GM12892 (cell line): ENCODE results near the gene SORCS2.

Experiments used
- POLR2A ChIP-seq: IDR thresholded peaks from 2 replicates; pipeline ENCODE4 v1.6.1; 2011; ENCODE audit warnings: low read depth, low read length, control low read depth
- POLR2AphosphoS5 ChIP-seq: IDR thresholded peaks from 2 replicates; pipeline ENCODE4 v1.6.1; 2011; ENCODE audit warnings: low read depth, low read length, control low read depth

DNA sequence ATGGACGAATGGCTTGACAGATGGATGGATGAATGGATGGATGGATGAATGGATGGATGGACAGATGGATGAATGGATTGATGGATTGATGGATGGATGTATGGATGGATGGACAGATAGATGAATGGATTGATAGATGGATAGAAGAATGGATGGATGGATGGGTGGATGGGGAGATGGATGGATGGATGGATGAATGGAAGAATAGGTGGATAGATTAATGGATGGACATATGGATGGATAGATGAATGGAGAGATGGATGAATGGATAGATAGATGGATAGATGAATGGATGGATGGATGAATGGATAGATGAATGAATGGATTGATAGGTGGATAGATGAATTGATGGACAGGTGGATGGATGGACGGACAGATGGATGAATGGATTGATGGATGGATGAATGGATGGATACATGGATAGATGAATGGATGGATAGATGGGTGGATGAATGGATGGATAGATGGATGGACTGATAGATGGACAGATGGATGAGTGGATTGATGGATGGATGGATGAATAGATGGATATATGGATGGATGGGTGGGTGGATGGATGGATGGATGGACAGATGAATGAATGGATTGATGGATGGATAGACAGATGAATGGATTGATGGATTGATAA, 208.4 kb downstream of the SORCS2 start:
- TF ChIP-seq POLR2A = no peak
- no peak for TF ChIP-seq POLR2AphosphoS5
